Posterior vena cava (tissue), 2 donors: Measurements from ENCODE around the gene SNHG17. TPM values are rescaled to one million over a fixed set of nuclear protein-coding genes. Genes with fewer than 3 reads are reported as not detected.
"Not testable (repeated sequence)": the region's sequence is repeated elsewhere in the genome, so short reads cannot be mapped to it uniquely, and the experiment has no call there.

Experiments used
- DNase-seq: peaks from one replicate; pipeline ENCODE4 v3.0.0-alpha.2; 2020; ENCODE audit warnings: low spot score
- intact Hi-C, 2 donors: fragments of 100-400 bp; cut with DNase I; formaldehyde crosslinking; loops; one replicate each; pipeline versions ENCODE4 v1.14.1 to v1.14.2; 2022 to 2023
- long read RNA-seq, 2 donors: library from polyadenylated mRNA; unstranded; transcript quantifications; one replicate each; pipeline ENCODE4 v2.0.0, GENCODE V29; 2020 to 2021
- total RNA-seq, 2 donors: library from RNA; stranded (reverse); fragmentation: NEBNext Ultra II Directional; extraction: Animal tissue kit (Norgen Biotek cat#: 25700); gene quantifications; one replicate each; pipeline ENCODE4 v1.2.1, GENCODE V29; 2021
- donor health status: DM: yes; HTN: yes; CAD: no.
- donor health status: DM: yes; HTN: yes; CAD: no.

SNHG17 gene
- total RNA-seq = 10 to 100 TPM; 27.9 to 36.3 TPM
- long read RNA-seq, donor 1 = 0 reads
- long read RNA-seq, donor 2, partial matches to known transcripts = 1 of 26 reads
- long read RNA-seq, donor 2, other reads (novel, unspliced or antisense) = 25 of 26 reads

DNA sequence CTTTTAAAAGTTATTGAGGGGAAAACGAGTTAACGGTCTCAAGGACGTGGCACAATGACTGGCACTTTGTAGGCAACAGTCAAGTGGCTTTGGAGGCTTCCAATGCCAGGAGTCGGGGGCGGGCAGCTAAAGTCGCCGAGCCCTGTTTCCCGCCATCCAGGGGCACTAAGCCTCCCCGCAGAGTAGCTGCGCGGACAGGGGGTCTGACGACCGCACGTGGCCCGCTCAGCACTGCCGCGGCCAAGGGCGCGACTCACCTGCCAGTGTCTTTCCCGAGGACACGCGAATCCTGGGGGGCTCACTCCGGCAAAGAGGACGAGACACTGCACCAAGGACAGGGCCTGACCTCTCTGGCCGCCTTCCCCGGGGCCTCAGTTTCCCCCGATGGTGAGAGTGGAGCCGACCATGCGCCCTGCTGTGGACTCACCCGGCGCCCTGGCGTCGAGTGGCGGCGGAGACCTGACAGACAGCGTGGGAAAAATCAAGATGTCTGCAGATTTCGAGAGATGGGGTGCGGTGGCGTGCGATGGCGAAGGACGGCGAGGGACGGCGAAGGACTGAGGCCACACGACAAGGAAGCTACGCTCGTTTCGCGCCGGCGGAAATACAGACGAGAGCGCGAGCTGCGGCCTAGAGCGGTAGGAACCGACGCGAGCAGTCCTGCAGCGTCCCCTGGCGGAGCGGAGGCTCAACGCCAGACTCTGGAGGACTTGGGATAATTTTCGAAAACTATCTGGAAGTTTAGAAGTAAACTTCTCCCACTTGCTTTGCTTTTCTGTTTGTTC lies at the start of gene SNHG17:
SNHG17 (minus strand) TSS at position 559 of the 785 bp plus-strand sequence.
- intact Hi-C loops = no loop called here
- DNase-seq = peak; percentile 98

DNA sequence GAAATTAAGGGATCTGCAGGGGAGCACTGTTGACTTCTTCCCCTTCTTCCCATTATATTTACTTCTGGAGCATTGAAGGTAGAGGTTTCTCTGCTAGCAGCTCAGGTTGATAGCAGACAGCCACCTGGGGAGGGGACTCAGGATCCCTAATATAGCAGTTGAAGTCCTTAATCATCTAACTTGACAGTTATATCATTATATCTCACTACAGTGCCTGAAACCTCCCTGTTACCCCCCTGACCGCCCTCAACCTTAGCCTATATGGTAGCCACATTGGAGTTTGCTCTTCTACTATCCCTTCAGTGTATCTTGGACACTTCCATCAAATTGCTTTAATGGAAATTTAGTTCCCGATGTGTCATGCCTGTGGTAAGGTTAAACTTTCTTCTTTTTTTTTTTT lies 44.5 kb upstream of the SNHG17 start:
- no peak for DNase-seq
- intact Hi-C loops = no loop called here

DNA sequence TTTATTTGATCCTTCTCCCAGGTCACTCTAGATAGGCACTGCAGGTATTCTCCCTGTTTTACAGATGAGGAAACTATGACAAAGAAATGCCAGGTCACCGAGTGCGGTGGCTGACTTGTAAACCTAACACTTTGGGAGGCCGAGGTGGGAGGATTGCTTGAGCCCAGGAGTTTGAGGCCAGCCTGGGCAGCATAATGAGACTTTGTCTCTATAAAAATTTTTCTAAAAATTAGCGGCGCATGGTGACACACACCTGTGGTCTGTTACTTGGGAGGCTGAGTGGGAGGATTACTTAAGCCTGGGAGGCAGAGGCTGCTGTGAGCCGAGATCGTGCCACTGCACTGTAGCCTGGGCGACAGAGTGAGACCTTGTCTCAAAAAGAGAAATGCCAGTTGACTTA lies 42.6 kb upstream of the SNHG17 start:
- intact Hi-C loops = no loop called here
- DNase-seq = no peak

- DNase-seq = no peak
- intact Hi-C loops = no loop called here
These were observed 38.3 kb upstream of the SNHG17 start for GRCh38 chr20:38473367-38473795.

GRCh38 chr20:38472513-38473366 lies 37.6 kb upstream of the SNHG17 start, which contains the start of gene RALGAPB:
RALGAPB (plus strand) TSS chr20:38472843; CDS start chr20:38488433, 15,590 bp downstream.
- DNase-seq = peak; percentile 100
- intact Hi-C loops = no loop called here

GRCh38 chr20:38471987-38472512 lies 36.9 kb upstream of the SNHG17 start:
- intact Hi-C loops = no loop called here
- DNase-seq = no peak

- intact Hi-C loops = no loop called here
- no peak for DNase-seq
These were observed 36.1 kb upstream of the SNHG17 start for GRCh38 chr20:38471245-38471644.

DNA sequence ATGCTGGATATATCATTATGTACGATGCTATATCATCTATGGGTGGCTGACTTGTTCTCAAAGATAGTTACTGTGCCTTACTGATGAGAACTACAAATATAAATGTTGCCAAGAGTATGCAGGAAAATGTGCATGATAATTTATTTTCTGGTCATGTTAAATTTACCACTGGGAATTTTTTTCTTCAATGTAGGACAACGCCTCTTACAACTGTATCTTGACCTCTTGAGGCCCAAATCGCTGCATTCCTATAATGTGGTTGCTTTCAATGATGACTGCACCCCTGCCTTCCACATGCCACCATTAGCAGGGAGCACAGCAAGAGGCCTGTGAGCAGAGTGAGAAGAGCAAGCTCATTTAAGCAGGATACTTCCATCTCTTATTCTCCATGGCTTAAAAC lies 31.9 kb upstream of the SNHG17 start:
- intact Hi-C loops = no loop called here
- no peak for DNase-seq

DNA sequence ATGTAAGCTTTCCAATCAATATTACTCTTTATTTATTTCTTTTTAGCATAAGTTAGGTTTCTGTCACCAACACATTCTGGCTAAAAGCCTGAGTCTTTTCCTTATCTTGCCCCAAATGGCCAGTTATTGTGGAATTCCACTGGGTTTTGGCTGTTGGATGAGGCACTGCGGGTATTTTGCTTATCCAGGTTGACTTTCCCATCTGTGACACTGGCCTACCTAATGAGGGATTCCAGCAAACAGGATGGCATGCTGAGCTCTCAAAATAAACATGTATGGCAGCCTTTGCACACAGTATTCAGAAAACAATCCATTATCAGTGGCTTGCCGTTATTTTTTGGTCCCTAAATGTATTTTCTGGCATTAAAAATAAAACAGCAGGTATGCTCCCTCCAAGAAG lies 31.0 kb upstream of the SNHG17 start:
- DNase-seq = no peak
- intact Hi-C loops = no loop called here

DNA sequence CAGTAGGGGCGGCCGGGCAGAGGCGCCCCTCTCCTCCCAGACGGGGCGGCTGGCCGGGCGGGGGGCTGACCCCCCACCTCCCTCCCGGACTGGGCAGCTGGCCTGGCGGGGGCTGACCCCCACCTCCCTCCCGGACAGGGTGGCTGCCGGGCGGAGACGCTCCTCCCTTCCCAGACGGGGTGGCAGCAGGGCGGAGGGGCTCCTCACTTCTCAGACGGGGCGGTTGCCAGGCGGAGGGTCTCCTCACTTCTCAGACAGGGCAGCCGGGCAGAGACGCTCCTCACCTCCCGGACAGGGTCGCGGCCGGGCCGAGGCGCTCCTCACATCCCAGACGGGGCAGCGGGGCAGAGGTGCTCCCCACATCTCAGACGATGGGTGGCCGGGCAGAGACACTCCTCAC lies 26.4 kb upstream of the SNHG17 start:
- not testable (repeated sequence) for DNase-seq

GRCh38 chr20:38461167-38461566 lies 26.0 kb upstream of the SNHG17 start:
- intact Hi-C loops, DNase-seq: not testable (repeated sequence)

More for the DNA sequence above, 26.4 kb upstream of the SNHG17 start:
- intact Hi-C loops = not testable (repeated sequence)

- DNase-seq, intact Hi-C loops: not testable (repeated sequence)
These were observed 25.5 kb upstream of the SNHG17 start for GRCh38 chr20:38460631-38461030.

GRCh38 chr20:38460040-38460623 lies 25.0 kb upstream of the SNHG17 start:
- DNase-seq = no peak
- intact Hi-C loops = no loop called here

DNA sequence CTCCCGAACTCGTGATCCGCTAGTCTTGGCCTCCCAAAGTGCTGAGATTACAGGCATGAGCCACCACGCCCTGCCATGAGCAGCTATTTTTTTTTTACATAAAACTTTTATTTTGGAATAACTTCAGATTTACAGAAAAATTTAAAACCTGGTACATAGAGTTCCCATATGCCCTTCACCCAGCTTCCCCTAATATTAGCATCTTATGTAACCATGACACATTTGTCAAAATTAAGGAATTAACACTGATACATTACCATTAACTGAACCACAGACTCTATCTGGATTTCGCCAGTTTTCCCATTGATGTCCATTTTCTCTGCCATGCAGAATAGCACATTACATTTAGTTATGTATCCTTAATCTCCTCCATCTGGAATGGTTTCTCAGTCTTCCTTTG lies 23.2 kb upstream of the SNHG17 start:
- intact Hi-C loops = no loop called here
- no peak for DNase-seq

GRCh38 chr20:38454556-38455473 lies 19.7 kb upstream of the SNHG17 start:
- no peak for DNase-seq
- intact Hi-C loops = no loop called here

- intact Hi-C loops = no loop called here
- DNase-seq = peak; percentile 1
These were observed 18.8 kb upstream of the SNHG17 start for GRCh38 chr20:38453941-38454340.

- intact Hi-C loops = no loop called here
- DNase-seq = peak; percentile 58
These were observed 17.9 kb upstream of the SNHG17 start for GRCh38 chr20:38452880-38453624.
